Tibial nerve (tissue), 4 donors: ENCODE measurements around the gene LMBR1.
A peak's percentile ranks its signal among the peaks of the same experiment; 100 is the strongest.

Experiments
- CTCF ChIP-seq, 5 experiments: fragments of 200-600 bp in 3 of 5; fragments of 450-650 bp in 2 of 5; sonication (generic) in 3 of 5; IDR thresholded peaks; one replicate each; pipeline ENCODE4 v1.5.1; 2016 to 2019; ENCODE audit warnings: antibody characterized with exemption in 5 of 5, mild to moderate bottlenecking in 3 of 5, moderate library complexity in 2 of 5
- EP300 ChIP-seq, 2 donors: sonication (generic); formaldehyde crosslinking; IDR thresholded peaks; one replicate each; pipeline ENCODE4 v1.6.1; 2017; ENCODE audit warnings: antibody characterized with exemption in 2 of 2, mild to moderate bottlenecking in 1 of 2
- POLR2A ChIP-seq, 2 donors: fragments of 450-650 bp; IDR thresholded peaks; one replicate each; pipeline ENCODE4 v1.6.1; 2017; ENCODE audit warnings: antibody characterized with exemption in 2 of 2, mild to moderate bottlenecking in 2 of 2, moderate library complexity in 2 of 2

GRCh38 chr7:156907656-156908055, 14.7 kb upstream of the LMBR1 start:
- TF ChIP-seq EP300 (IDR thresholded peaks at IDR 0.05) (peak in 1 of 2 donors; percentile 52), CTCF (IDR thresholded peaks at IDR 0.05) (no peak), POLR2A (IDR thresholded peaks at IDR 0.05) (no peak)
